K562 treated with DMSO at 1 percent for 4 hours (cell line): Measurements from ENCODE around the gene SERPINA1. TPM values are rescaled to one million over a fixed set of nuclear protein-coding genes. Genes with fewer than 3 reads are reported as not detected.

ENCODE experiments used
- total RNA-seq: library from RNA; unstranded; fragments of 300-600 nt; gene quantifications from 2 replicates; pipeline ENCODE4 v1.2.3, GENCODE V29; 2022; ENCODE audit not compliant: insufficient read depth

Gene SERPINA1
- not detected in 2 replicates for total RNA-seq

DNA sequence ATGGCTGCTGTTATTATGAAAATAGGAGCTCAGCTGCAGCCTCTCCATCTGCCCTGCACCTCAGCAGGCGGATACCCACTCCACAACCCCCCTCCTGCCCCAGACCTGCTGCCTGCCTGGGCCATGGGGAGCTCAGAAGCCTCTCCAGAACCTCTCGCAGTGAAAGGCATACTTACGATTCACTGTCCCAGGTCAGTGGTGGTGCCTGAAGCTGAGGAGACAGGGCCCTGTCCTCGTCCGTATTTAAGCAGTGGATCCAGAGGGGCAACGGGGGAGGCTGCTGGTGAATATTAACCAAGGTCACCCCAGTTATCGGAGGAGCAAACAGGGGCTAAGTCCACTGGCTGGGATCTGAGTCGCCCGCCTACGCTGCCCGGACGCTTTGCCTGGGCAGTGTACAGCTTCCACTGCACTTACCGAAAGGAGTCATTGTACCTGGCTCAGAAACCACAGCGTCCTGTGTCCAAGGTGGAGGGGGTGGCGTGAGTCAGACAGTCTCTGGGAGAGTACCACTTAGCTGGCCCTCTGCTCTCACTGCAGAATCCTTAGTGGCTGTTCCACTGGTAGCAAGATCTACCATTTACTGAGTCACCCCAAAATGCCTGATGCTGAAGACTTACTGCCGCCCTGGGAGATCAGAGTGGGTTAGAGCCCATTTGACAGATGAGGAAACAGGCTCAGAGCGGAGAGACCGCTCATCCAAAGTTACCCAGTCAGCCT, at the start of gene SERPINA1:
TSS of gene SERPINA1 (minus strand) at position 219 of the 720 bp plus-strand sequence. CDS start 5,365 bp downstream, outside the sequence.

GRCh38 chr14:94366146-94366915, 22.1 kb downstream of the SERPINA1 start, which contains the start of gene SERPINA2:
TSS of gene SERPINA2 (minus strand) at chr14:94366698.

Other genes with a start within 250 kb of the SERPINA1 start
- not detected in 2 replicates for gene PPP4R4, start 214.3 kb downstream of the SERPINA1 start, total RNA-seq
- not detected in 2 replicates for gene SERPINA10, start 95.3 kb downstream of the SERPINA1 start, total RNA-seq
- not detected in 2 replicates for gene SERPINA6, start 65.3 kb downstream of the SERPINA1 start, total RNA-seq
- gene SERPINA2, start 21.9 kb downstream of the SERPINA1 start, total RNA-seq = not detected in 2 replicates
- not detected in 2 replicates for gene SERPINA11, start 64.2 kb upstream of the SERPINA1 start, total RNA-seq
- gene SERPINA9, start 87.6 kb upstream of the SERPINA1 start, total RNA-seq = not detected in 2 replicates
- gene SERPINA12, start 120.9 kb upstream of the SERPINA1 start, total RNA-seq = not detected in 2 replicates
- not detected in 2 replicates for gene SERPINA4, start 172.8 kb upstream of the SERPINA1 start, total RNA-seq
- gene SERPINA5, start 192.8 kb upstream of the SERPINA1 start, total RNA-seq = not detected in 2 replicates
- gene SERPINA3, start 223.8 kb upstream of the SERPINA1 start, total RNA-seq = not detected in 2 replicates